Measurements from ENCODE around the gene CDHR3. TPM values are rescaled to one million over a fixed set of nuclear protein-coding genes. Genes with fewer than 3 reads are reported as not detected.
A peak's percentile ranks its signal among the peaks of the same experiment; 100 is the strongest.

Gene CDHR3
- total and polyA plus RNA-seq, 9 of the 15 experiments (the other 6 are each of a cell fraction or from before 2014, with no cell fraction given) = 0.03 to 0.66 (median 0.24) TPM; not detected in 1

- H3K9me3 ChIP-seq (replicated peaks; ENCODE audit: control insufficient read depth, insufficient read depth, low read depth, low read length) = no peaks in the 10 kb centered on the region
- no peaks in the 10 kb centered on the region for H4K20me1 ChIP-seq (replicated peaks; ENCODE audit: control insufficient read depth, insufficient read depth, low read length)
- in situ Hi-C loops (cut with MboI) = no loop called here
- CTCF ChIA-PET (ENCODE audit: low intra/inter-chr PET ratio) = no interaction called here
- H2AFZ ChIP-seq (ENCODE audit: low read depth, low read length) = peak overlapping the region; percentile 72
- DNase-seq (ENCODE audit: extremely low read depth in 1 of 4, low spot score in 3 of 4) = no peak
- H3K4me1 ChIP-seq (replicated peaks in 1 of 2; ENCODE audit: control insufficient read depth in 2 of 2, insufficient read depth in 2 of 2, low read length in 2 of 2) = peaks cover 16 to 61% of the 10 kb centered on the region in 2 experiments
- peak; percentile 23 for ATAC-seq
- WGBS (ENCODE audit: insufficient coverage, low coverage, missing lambda C conversion rate) = 50% methylated on average over 11 of the region's 11 CpGs
- no peaks in the 10 kb centered on the region for H3K36me3 ChIP-seq (ENCODE audit: control insufficient read depth, insufficient read depth, low read length)
- H3K9me1 ChIP-seq (ENCODE audit: control insufficient read depth, insufficient read depth, low read length) = no peaks in the 10 kb centered on the region
- FAIRE-seq = no peak
- H3K4me2 ChIP-seq (ENCODE audit: insufficient read depth, low read length) = no peak overlapping the region
- POLR2A ChIA-PET = interaction anchor here (0.6 to 1.7 kb wide), 4 partner anchors 9 to 254 kb away, joined by 3 to 8 read pairs (median 4); no protein-coding TSS in a partner anchor
- intact Hi-C loops (cut with micrococcal nuclease) = no loop called here
- H3K4me3 ChIP-seq = no peak overlapping the region
- H3K9ac ChIP-seq (ENCODE audit: insufficient read depth in 1 of 2, low read depth in 2 of 2, low read length in 2 of 2) = peak overlapping the region in 1 of 2 experiments; percentile 18; a peak in 2 of 4 replicates
- no peaks in the 10 kb centered on the region for H3K79me2 ChIP-seq (ENCODE audit: control insufficient read depth, insufficient read depth, low read length)
- H3K27ac ChIP-seq (ENCODE audit: extremely low read depth, low read depth, low read length) = no peak overlapping the region
- no peaks in the 10 kb centered on the region for H3K27me3 ChIP-seq (ENCODE audit: control insufficient read depth in 2 of 2, insufficient read depth in 2 of 2, low read length in 2 of 2)
- no TSS peak for BruUV-seq (replicated peaks)
- TF ChIP-seq KLF13 (tag; IDR thresholded peaks at IDR 0.05; ENCODE audit: borderline replicate concordance, low read depth) (no peak), ETS1 (conservative IDR thresholded peaks at IDR 0.05; ENCODE audit: control insufficient read depth, low read depth, low read length) (no peak), RBFOX2 (IDR thresholded peaks at IDR 0.05; ENCODE audit: low read depth, low read length) (peak; percentile 41), DMBX1 (CRISPR knock-in tag; IDR thresholded peaks at IDR 0.05; ENCODE audit: borderline replicate concordance) (peak; percentile 75), MYC (IDR thresholded peaks at IDR 0.05; ENCODE audit: low read depth, low read length) (no peak), MYC (CRISPR knock-in tag; IDR thresholded peaks at IDR 0.05; ENCODE audit: borderline replicate concordance, low read depth) (peak; percentile 61; the same call in 1 of the 2 replicates), ATF7 (IDR thresholded peaks at IDR 0.05) (peak; percentile 44; the same call in 1 of the 2 replicates), ZNF583 (CRISPR knock-in tag; IDR thresholded peaks at IDR 0.05) (peak; percentile 80), BDP1 (IDR thresholded peaks at IDR 0.05; ENCODE audit: insufficient read depth, insufficient read length) (no peak), CXXC5 (CRISPR knock-in tag; IDR thresholded peaks at IDR 0.05) (peak; percentile 52), SLC30A9 (CRISPR knock-in tag; IDR thresholded peaks at IDR 0.05) (no peak), RBM39 (optimal IDR thresholded peaks at IDR 0.05; ENCODE audit: low read depth, low read length) (no peak), MAFK (IDR thresholded peaks at IDR 0.05; ENCODE audit: low read length) (no peak), ZNF589 (CRISPR knock-in tag; IDR thresholded peaks at IDR 0.05; ENCODE audit: low read depth) (peak; percentile 69; the same call in 1 of the 2 replicates), ZNF785 (CRISPR knock-in tag; IDR thresholded peaks at IDR 0.05) (no peak), CEBPG (CRISPR knock-in tag; IDR thresholded peaks at IDR 0.05) (peak; percentile 91), CEBPG (tag; conservative IDR thresholded peaks at IDR 0.05 in 1 of 2, IDR thresholded peaks at IDR 0.05 in 1 of 2) (peak; percentile 60 to 92)
- TF ChIP-seq, protein P1, sequence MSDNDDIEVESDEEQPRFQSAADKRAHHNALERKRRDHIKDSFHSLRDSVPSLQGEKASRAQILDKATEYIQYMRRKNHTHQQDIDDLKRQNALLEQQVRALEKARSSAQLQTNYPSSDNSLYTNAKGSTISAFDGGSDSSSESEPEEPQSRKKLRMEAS (CRISPR knock-in tag; IDR thresholded peaks at IDR 0.05) = no peak
- TF ChIP-seq, protein P2, sequence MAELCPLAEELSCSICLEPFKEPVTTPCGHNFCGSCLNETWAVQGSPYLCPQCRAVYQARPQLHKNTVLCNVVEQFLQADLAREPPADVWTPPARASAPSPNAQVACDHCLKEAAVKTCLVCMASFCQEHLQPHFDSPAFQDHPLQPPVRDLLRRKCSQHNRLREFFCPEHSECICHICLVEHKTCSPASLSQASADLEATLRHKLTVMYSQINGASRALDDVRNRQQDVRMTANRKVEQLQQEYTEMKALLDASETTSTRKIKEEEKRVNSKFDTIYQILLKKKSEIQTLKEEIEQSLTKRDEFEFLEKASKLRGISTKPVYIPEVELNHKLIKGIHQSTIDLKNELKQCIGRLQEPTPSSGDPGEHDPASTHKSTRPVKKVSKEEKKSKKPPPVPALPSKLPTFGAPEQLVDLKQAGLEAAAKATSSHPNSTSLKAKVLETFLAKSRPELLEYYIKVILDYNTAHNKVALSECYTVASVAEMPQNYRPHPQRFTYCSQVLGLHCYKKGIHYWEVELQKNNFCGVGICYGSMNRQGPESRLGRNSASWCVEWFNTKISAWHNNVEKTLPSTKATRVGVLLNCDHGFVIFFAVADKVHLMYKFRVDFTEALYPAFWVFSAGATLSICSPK (IDR thresholded peaks at IDR 0.05; ENCODE audit: borderline replicate concordance) = no peak
These were observed 58.3 kb downstream of the CDHR3 start for GRCh38 chr7:106021151-106022067.

Measured in K562 (cell line).